Liver (tissue), 3 donors: ENCODE results near the gene LTV1.

Source experiments
- CTCF ChIP-seq: fragments of 150-350 bp; IDR thresholded peaks from 2 replicates; pipeline ENCODE4 v1.5.1; 2017; ENCODE audit warnings: improper control_type of control experiment, low read depth, low read length; ENCODE audit not compliant: missing input control
- JUND ChIP-seq, 2 donors: IDR thresholded peaks; 2 replicates each; pipeline ENCODE4 v1.6.1; 2016; ENCODE audit warnings: antibody characterized with exemption in 2 of 2
- MAX ChIP-seq: IDR thresholded peaks from 2 replicates; pipeline ENCODE4 v1.6.1; 2016; ENCODE audit warnings: antibody characterized with exemption
- RAD21 ChIP-seq, 2 donors: IDR thresholded peaks; 2 replicates each; pipeline ENCODE4 v1.6.1; 2016; ENCODE audit warnings: antibody characterized with exemption in 2 of 2, mild to moderate bottlenecking in 2 of 2
- REST ChIP-seq: IDR thresholded peaks from 2 replicates; pipeline ENCODE4 v1.6.1; 2016; ENCODE audit warnings: antibody characterized with exemption, mild to moderate bottlenecking
- SP1 ChIP-seq: IDR thresholded peaks from 2 replicates; pipeline ENCODE4 v1.6.1; 2018; ENCODE audit warnings: antibody characterized with exemption, mild to moderate bottlenecking
- TAF1 ChIP-seq: conservative IDR thresholded peaks from 2 replicates; pipeline ENCODE4 v1.6.1; 2016; ENCODE audit warnings: antibody characterized with exemption, mild to moderate bottlenecking
- YY1 ChIP-seq: IDR thresholded peaks from 2 replicates; pipeline ENCODE4 v1.6.1; 2016; ENCODE audit warnings: antibody characterized with exemption, mild to moderate bottlenecking
- donor health status: healthy.
- donor health status: healthy.

GRCh38 chr6:143810745-143811144 lies 32.4 kb upstream of the LTV1 start:
- TF ChIP-seq TAF1 = no peak
- TF ChIP-seq MAX = no peak
- no peak for TF ChIP-seq RAD21 (IDR thresholded peaks at IDR 0.05)
- TF ChIP-seq CTCF = no peak
- TF ChIP-seq SP1 = no peak
- TF ChIP-seq JUND (IDR thresholded peaks at IDR 0.05) = no peak
- TF ChIP-seq REST = no peak
- TF ChIP-seq YY1 = no peak
